PC-3 (cell line): ENCODE measurements around the gene CMTM2.

ENCODE experiments used
- EZH2 ChIP-seq: fragments of 300-600 bp; sonication (generic); IDR thresholded peaks from one replicate; pipeline ENCODE4 v1.6.1; 2017; ENCODE audit warnings: antibody characterized with exemption, mild to moderate bottlenecking, low read length; ENCODE audit not compliant: unreplicated experiment
- EZH2phosphoT487 ChIP-seq: fragments of 300-600 bp; sonication (generic); IDR thresholded peaks from 2 replicates; pipeline ENCODE4 v1.6.1; 2018; ENCODE audit warnings: mild to moderate bottlenecking, antibody characterized with exemption, low read length, borderline replicate concordance

DNA sequence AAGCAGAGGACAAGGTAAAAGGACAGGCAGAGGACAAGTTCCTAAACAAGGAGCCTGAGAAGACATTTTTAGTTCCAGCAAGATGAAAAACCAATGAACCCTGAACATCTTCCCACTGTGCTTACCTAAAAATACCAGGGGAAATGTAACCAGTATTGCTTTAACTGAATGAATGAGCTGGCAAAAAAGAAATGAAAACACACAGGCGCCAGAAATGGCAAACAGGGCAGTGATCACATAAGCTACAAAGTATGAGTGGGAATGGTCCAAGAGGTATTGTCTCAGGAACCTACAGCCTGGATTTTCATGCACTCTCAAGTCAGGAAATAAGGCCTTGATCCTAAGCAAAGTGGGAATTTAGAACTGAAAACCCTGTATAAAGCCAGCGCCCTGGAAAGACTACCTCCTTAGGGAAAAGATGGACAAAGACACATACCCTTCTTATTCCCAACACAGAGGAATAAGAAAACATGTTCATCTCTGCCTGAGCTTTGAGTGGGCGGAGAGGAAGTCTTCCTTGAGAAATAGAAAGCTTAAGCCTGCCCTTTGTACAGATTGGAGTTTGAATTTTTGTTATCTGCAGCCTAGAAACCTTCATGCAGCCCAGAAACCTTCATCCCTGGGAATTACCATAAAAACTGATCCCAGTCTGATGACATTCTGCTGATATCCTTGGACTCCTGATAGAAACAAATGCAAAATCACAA is 2.1 kb downstream of the CMTM2 start:
- TF ChIP-seq EZH2, result no peak
- TF ChIP-seq EZH2phosphoT487, result no peak
